GM21717 (cell line): Measurements from ENCODE around the gene TAS1R1.
A peak's percentile ranks its signal among the peaks of the same experiment; 100 is the strongest.

Source experiments
- ATAC-seq: cut with Tn5 transposase; IDR thresholded peaks from one replicate; pipeline ENCODE4 v1.9.1; 2021; ENCODE audit warnings: mild to moderate bottlenecking, moderate library complexity; ENCODE audit not compliant: unreplicated experiment

The TAS1R1 gene

DNA sequence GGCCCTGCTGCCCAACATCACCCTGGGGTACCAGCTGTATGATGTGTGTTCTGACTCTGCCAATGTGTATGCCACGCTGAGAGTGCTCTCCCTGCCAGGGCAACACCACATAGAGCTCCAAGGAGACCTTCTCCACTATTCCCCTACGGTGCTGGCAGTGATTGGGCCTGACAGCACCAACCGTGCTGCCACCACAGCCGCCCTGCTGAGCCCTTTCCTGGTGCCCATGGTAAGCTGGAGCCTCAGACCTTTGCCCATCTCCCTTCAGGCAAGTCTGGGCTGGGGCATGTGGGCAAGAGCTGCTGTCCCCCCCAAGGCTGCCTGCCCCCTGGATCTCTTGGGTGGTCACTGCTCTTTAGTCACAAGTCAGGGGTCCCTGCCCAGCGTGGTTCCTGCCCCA, 15.9 kb downstream of the TAS1R1 start:
- no peak for ATAC-seq

DNA sequence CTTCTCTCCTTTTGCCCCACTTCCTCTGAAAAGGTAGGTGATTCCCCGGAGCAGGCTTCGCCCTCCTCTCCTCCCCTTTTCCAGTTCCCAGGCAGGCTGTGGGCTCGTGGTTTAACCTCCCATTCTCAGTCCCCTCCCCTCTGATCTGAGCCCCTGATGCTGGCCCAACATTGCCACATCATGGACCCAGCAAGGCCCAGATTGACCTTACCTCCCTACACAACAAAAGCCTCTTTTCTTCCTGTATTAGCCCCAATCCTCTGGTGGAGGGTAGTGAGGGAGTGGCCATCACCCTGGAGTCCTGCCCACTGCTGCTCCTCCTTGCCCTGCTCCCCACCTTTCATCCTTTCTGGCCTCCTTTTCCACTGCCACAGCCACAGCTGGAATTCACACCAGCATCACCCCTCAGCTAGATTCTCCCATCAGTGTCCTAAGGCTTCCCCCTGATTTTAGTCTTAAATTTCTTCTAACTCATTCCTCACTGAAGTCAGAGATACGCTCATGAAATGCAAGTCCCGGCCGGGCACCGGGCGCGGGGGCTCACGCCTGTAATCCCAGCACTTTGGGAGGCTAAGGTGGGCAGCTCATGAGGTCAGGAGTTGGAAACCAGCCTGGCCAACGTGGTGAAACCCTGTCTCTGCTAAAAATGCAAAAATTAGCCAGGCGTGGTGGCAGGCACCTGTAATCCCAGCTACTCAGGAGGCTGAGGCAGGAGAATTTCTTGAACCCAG, 17.7 kb downstream of the TAS1R1 start:
- ATAC-seq, result no peak

DNA sequence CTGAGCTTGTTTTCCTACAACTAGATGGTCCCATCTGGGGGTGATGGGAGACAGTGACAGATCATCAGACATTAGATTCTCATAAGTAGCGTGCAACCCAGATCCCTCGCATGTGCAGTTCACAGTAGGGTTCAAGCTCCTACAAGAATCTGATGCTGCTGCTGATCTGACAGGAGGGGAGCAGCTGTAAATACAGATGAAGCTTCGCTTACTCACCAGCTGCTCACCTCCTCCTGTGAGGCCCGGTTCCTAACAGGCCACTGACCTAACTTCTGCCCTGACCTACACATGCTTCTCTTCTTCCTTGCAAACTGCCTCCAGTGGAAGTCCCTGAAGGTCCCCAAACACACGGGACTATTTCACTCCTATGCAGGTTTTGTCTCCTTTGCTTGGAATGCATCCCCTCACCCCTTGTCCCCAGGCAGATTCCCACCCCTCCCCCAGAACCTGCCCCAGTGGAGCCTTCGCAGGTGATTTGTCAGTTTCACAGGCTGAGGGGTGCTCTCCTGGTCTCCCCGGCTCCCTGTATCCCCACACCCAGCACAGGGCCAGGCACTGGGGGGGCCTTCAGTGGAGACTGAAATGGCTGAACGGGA, 19.0 kb downstream of the TAS1R1 start:
- ATAC-seq, result no peak

DNA sequence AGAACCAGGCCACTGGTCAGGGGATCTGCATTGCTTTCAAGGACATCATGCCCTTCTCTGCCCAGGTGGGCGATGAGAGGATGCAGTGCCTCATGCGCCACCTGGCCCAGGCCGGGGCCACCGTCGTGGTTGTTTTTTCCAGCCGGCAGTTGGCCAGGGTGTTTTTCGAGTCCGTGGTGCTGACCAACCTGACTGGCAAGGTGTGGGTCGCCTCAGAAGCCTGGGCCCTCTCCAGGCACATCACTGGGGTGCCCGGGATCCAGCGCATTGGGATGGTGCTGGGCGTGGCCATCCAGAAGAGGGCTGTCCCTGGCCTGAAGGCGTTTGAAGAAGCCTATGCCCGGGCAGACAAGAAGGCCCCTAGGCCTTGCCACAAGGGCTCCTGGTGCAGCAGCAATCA, 19.7 kb downstream of the TAS1R1 start:
- no peak for ATAC-seq

DNA sequence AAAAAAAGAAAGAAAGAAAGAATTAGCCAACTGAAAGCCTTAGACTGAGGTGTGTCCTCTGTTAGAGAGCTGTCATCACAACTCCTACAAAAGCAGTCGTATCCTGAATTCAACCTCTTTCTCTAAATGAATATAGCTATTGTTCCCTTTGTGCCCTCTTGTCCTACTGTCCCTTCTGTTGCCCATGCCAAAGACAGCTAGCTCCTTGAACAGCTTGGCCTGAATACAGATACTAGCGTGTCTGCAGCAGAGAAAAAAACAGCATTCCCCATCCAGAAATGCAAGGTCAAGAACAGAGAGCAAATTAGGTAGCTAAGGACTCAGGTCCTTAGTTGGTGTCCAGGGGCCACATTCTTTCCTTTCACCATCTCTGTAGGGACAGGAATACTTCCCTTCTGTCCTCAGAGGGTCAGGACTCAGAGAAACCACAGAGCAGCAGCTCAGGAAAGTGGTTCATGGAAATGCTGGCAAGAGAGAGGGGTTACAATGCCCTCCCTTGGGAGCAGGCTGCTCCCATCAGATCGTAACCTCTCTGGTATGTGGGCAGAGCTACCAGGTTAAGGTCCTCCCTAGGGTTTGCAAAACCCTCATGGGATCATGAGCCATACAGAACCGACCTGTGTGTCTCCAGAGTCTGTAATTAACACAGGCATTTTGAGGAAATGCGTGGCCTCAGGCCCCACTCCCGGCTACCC, 22.9 kb downstream of the TAS1R1 start:
- ATAC-seq, result no peak

DNA sequence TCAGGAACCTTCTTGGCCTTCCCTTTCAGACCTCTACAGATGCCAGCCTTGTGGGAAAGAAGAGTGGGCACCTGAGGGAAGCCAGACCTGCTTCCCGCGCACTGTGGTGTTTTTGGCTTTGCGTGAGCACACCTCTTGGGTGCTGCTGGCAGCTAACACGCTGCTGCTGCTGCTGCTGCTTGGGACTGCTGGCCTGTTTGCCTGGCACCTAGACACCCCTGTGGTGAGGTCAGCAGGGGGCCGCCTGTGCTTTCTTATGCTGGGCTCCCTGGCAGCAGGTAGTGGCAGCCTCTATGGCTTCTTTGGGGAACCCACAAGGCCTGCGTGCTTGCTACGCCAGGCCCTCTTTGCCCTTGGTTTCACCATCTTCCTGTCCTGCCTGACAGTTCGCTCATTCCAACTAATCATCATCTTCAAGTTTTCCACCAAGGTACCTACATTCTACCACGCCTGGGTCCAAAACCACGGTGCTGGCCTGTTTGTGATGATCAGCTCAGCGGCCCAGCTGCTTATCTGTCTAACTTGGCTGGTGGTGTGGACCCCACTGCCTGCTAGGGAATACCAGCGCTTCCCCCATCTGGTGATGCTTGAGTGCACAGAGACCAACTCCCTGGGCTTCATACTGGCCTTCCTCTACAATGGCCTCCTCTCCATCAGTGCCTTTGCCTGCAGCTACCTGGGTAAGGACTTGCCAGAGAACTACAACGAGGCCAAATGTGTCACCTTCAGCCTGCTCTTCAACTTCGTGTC, 23.7 kb downstream of the TAS1R1 start:
- ATAC-seq, result no peak

DNA sequence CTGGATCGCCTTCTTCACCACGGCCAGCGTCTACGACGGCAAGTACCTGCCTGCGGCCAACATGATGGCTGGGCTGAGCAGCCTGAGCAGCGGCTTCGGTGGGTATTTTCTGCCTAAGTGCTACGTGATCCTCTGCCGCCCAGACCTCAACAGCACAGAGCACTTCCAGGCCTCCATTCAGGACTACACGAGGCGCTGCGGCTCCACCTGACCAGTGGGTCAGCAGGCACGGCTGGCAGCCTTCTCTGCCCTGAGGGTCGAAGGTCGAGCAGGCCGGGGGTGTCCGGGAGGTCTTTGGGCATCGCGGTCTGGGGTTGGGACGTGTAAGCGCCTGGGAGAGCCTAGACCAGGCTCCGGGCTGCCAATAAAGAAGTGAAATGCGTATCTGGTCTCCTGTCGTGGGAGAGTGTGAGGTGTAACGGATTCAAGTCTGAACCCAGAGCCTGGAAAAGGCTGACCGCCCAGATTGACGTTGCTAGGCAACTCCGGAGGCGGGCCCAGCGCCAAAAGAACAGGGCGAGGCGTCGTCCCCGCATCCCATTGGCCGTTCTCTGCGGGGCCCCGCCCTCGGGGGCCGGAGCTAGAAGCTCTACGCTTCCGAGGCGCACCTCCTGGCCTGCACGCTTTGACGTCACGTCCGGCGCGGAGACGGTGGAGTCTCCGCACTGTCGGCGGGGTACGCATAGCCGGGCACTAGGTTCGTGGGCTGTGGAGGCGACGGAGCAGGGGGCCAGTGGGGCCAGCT, 24.4 kb downstream of the TAS1R1 start, which contains the start of gene ZBTB48:
ZBTB48 (plus strand) TSS at position 621 of the 745 bp plus-strand sequence. CDS start 616 bp downstream, outside the sequence.
- peak; percentile 94 for ATAC-seq

DNA sequence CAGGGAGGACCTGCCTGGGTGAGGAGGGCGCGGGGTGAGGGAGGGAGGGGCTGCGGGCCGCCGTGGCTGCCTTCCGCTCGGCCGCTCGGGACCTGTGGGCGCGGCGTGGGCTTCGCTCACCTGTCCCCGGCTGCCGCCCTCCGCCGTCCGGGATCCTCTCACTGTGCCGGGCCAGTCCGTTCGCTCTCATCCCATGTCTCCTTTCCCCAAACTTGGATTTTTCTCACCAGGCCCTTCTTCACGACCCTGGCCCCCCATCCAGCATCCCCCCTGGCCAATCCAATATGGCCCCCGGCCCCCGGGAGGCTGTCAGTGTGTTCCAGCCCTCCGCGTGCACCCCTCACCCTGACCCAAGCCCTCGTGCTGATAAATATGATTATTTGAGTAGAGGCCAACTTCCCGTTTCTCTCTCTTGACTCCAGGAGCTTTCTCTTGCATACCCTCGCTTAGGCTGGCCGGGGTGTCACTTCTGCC, 25.0 kb downstream of the TAS1R1 start:
- no peak for ATAC-seq

DNA sequence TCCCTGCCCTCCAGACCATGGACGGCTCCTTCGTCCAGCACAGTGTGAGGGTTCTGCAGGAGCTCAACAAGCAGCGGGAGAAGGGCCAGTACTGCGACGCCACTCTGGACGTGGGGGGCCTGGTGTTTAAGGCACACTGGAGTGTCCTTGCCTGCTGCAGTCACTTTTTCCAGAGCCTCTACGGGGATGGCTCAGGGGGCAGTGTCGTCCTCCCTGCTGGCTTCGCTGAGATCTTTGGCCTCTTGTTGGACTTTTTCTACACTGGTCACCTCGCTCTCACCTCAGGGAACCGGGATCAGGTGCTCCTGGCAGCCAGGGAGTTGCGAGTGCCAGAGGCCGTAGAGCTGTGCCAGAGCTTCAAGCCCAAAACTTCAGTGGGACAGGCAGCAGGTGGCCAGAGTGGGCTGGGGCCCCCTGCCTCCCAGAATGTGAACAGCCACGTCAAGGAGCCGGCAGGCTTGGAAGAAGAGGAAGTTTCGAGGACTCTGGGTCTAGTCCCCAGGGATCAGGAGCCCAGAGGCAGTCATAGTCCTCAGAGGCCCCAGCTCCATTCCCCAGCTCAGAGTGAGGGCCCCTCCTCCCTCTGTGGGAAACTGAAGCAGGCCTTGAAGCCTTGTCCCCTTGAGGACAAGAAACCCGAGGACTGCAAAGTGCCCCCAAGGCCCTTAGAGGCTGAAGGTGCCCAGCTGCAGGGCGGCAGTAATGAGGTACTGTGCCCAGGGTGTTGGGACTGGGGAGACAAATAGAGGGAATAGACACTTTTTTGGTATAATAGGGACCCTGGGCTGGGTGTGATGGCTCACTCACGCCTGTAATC, 25.7 kb downstream of the TAS1R1 start:
- no peak for ATAC-seq

DNA sequence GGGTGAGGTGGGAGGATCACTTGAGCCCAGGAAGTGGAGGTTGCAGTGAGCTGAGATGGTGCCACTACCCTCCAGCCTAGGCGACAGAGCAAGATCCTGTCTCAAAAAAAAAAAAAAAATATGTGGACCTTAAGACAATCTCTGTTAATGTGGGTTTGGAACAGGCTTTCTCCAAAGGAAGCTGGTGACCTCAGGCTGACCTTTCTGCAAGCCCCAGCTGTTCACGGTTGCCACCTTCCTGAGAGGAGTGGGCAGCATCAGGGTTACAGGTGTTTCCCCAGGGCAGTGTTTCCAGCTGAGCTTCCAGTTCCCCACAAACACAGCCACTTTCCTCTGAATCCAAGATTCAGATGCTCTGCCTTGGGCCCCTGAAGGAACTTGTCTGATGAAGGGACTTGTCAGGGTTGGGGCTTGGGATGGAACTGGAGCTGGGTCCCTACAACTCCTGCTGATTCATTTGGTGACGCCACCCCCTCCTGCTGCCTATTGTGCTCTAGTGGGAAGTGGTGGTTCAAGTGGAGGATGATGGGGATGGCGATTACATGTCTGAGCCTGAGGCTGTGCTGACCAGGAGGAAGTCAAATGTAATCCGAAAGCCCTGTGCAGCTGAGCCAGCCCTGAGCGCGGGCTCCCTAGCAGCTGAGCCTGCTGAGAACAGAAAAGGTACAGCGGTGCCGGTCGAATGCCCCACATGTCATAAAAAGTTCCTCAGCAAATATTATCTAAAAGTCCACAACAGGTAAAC, 26.6 kb downstream of the TAS1R1 start:
- ATAC-seq, result no peak

DNA sequence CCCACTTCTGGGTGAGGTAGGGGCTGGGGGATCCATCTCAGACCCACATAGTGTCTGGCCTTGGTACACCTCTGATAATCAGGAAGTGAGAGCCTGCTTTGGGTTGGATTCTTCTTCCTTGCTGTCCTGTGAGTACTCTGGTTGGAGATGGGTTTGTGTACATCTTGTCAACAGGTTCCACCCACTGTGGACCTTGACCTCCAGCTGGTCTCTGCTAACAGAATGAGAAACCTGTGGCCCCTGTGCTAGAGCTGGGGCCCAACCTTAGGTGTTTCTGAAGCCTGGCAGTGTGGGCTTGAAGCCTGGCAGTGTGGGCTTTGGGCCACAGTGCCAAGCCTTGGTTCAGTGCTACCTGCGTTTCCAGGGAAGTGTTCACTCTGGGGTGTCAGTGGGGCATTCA, 27.3 kb downstream of the TAS1R1 start:
- ATAC-seq, result no peak

DNA sequence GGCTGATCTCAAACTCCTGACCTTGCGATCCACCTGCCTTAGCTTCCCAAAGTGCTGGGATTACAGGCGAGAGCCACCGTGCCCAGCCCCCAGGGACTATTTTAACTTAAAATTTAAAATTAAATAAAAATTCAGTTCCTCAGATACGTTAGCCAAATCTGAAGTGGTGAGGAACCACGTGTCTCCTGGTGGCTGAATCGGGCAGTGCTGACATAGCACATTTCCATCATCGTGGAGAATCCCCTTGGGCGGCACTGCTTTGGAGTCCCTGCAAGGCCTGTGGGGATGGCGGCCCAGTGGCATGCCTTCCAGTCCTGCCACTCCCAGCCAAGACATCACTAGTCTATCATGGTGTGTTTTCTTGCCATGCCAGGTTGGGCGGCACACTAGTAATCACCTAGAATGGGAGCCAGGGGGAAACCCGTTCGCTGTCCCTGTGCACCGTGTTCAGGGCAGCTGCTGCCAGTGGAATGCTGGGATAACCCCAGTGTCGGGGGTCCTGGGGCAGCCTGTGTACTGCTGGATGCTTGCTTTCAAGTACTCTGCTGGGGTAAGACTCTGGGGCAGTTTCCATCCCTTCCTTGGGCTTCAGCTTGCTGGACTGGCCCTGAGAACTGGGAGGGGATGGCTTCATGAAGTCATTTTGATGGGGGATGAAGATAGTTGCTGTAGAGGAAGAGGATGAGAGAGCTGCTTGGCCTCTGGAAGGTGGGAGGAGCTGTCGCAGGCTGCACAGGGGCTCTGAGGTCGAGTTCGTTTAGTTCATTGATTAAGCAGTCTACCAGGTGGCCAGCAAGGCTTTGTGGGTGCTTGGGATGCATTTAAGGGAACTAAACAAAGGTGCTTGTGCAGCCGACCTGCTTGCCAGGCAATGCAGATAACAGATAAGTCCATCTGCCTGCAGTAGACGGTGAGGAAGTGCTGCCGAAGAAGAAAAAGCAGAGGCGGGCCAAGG, 29.3 kb downstream of the TAS1R1 start:
- ATAC-seq, result no peak

DNA sequence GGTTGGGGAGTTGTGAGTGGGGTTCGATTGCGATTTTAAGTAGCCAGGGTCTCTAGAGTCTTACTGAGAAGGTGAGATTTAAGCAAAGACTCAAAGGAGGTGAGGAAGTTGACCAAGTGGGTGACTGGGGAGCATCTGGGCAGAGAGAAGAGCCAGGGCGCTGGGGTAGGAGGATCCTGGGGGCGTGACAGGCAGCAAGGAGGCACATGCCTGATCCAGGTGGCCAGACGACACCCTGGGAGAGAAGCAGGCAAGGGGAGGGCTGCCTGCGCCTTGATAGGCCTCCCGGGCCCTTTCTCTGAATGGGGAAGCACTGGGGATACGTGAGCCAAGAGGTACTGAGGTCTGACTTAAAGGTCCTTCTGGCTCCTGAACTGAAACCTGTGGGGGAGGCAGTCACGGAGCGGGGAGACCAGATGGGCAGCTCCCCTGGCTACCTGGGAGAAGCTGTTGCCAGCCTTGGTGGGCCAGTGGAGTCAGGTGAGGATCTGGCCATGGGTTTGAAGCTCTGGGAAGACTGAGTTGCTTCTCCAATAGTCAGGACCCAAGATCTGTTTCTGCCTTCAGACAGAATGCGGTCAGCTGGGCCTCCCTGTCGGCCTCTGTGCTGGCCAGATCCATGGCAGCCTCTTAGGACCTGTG, 30.1 kb downstream of the TAS1R1 start:
- ATAC-seq, result no peak

DNA sequence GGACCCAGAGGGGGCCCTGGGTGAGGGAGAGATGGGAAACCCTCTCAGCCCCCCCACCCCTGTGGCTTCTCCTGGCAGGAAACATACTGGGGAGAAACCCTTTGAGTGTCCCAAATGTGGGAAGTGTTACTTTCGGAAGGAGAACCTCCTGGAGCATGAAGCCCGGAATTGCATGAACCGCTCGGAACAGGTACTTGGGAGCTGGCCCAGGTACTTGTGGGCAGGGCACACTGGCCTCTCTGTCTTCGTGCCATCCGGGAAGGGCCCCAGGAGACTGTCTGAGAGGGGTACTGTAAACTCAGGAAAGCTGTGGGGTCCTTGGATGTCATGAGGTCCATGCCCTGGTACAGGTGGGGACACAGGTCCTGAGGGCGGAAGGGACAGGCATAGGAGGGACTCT, 30.7 kb downstream of the TAS1R1 start:
- ATAC-seq, result no peak

DNA sequence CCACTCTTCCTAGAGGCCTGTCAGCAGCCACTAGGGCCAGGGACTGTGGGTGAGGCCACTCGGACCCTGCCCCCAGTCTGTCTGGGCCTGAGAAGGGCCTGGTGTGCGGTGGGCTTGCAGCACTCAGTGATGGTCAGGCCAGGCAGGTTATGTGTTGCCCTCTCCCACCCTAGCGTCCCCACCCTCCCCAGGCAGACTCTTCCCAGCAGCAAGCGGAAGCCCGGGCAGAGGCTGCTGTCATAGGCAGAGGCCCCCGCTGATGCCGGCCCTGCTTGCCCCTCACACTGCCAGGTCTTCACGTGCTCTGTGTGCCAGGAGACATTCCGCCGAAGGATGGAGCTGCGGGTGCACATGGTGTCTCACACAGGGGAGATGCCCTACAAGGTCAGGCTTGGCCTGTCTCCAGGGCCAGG, 31.3 kb downstream of the TAS1R1 start:
- ATAC-seq, result no peak

DNA sequence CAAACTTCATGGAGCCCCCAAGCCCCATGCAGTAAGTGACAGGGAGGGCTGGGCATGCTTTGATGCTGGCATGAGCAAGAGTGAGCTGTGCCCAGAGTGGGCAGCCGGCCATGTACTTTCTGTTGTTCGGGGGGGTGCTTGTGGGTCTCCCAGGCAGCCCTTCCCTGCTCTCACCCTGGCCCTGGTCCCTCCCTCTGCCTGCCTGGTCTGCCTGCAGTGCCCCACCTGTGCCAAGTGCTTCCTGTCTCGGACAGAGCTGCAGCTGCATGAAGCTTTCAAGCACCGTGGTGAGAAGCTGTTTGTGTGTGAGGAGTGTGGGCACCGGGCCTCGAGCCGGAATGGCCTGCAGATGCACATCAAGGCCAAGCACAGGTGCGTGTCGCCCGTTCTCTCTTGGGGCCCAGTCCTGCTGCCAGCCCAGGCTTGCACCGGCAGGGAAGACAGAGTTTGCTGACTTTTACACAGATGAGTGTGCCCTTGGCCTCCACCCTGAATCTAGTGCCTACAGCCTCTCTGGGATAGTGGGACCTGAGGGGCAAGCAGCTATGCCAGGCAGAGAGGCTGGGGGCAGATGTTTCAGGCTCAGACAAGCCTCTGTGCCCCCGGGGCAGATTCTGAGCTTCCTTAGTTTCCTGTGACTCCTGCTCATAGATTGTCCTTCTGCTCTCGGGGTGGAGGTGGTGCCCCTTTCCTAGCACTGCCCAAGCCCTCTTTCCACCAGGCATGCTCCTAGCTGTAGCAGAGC, 32.3 kb downstream of the TAS1R1 start:
- no peak for ATAC-seq
